CD4-positive, alpha-beta T cell treated with Interferon alpha-2 for 1 hour (primary cell): Measurements from ENCODE around the gene CHST12.

Experiments
- DNase-seq, 2 donors: peaks; one replicate each; pipeline ENCODE4 v3.0.0-alpha.2; 2020 to 2022

Gene CHST12

GRCh38 chr7:2483494-2483893 lies 80.1 kb downstream of the CHST12 start:
- no peak for DNase-seq

GRCh38 chr7:2484868-2485267 lies 81.5 kb downstream of the CHST12 start:
- no peak for DNase-seq

- DNase-seq = no peak
These were observed 84.3 kb downstream of the CHST12 start for GRCh38 chr7:2487586-2488271.

GRCh38 chr7:2488272-2488645 lies 84.8 kb downstream of the CHST12 start:
- DNase-seq = no peak

DNA sequence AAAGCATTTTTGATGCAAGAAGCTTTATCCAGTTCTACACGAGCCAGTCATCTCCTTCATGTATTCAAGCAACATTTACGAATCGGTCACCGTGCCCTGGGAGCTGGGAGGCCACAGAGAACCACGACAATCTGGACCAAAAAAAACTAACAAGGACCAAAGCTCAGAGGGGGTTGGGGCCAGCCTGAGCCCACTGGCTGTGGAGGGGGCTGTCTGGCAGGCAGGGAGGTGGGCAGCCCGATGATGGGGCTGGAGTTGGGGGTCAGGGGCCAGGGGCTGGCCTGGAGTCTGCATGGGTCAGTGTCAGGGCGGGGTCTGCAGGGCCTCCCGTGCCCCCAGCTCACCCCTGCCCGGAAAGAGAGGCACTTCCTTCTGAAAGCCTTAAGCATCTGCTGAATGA lies 85.3 kb downstream of the CHST12 start:
- no peak for DNase-seq

- DNase-seq = no peak
These were observed 86.8 kb downstream of the CHST12 start for GRCh38 chr7:2490181-2490651.

DNA sequence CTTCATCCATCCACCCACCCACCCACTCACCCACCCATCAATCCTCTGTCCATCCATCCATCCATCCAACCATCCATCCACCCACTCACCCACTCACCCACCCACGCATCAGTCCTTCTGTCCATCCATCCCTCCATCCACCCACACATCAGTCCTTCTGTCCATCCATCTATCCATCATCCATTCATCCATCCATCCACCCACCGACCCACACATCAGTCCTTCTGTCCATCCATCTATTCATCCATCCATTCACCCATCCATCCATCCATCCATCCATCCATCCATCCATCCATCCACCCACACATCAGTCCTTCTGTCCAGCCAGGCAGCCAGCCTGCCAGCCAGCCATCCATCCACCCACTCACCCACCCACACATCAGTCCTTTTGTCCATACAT lies 88.6 kb downstream of the CHST12 start:
- no peak for DNase-seq

DNA sequence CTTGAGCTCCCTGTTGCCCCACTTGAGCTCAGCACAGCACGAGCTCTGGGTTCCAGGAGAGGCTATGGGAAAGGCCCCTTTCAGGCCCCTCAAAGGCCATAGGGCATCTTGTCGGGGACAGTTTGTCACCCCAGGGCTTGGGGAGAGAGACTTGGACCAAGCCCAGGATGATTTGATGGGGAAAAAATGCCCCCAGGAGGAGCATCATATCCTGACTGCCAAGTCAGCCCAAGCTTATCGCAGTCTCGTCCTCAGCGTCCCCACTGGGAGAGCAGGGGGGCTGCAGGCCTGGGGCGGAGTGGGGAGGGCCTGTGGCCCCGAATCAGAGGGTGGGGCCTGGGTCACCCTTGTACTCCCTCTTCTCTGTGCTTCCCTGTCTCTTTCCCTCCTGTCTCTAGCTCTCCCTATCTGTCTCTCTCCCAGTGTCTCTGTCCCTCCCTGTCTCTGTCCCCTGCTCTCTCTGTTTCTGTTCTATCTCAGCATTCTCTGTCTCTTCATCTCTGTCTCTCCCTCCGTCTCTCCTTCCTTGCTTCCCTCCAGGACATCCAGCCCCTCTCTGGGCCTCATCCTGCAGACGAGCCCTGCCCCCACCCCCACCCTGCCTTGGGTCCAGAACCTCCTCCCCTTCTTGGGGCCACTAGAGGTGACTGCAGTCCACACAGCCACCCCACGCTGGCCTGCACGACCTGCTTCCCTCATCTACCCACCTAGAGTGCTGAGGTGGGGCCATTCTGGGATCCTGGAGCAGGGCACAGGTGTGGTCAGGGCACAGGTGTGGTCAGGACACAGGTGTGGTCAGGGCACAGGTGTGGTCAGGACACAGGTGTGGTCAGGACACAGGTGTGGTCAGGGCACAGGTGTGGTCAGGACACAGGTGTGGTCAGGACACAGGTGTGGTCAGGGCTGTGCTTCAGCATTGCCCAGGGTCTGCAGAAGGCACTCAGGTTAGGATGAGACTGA lies 90.1 kb downstream of the CHST12 start:
- DNase-seq = no peak

DNA sequence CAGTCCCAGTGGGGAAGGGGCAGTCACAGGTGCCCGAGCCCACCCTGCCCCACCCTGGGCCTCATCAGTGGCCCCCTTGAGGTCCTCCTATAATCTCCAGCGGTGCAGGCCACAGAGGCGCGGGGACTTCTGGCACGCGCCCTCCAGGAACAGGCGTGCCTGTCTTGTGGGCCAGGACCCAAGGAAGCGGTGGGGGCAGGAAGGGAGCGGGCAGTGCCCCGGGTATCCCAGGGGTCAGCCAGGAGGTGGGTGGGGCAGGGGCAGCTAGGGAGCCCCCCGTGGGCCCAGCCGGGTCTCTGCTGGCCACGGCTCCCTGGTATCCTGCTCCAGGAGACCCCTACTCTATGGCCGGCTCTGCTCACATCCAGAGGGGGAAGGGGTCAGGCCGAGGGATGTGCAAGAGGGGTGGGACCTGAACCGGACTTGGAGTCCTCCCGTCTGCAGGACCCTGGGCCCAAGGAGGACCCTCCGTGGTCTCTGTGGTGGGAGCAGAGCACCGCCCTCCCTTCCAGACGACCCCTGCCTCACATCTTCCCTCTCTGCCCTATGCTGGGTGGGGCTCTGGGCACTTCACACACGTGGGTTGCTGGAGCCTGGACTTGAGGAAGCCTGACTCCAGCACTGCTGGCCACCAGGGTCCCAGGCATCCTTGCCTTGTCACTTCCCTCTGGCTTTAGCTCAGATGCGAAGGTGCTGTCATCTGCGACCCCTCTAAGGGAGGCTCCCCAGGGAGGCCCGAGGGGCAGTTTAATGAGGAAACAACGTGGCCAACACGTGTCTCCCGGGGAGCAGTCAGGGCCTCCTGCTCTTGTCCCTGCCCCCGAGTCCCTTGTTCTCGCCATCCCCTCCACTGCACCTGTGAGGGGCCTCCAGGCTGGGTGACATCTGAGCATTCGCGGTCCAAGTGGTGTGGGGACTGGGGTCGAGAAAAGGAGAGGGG lies 91.0 kb downstream of the CHST12 start:
- no peak for DNase-seq

DNA sequence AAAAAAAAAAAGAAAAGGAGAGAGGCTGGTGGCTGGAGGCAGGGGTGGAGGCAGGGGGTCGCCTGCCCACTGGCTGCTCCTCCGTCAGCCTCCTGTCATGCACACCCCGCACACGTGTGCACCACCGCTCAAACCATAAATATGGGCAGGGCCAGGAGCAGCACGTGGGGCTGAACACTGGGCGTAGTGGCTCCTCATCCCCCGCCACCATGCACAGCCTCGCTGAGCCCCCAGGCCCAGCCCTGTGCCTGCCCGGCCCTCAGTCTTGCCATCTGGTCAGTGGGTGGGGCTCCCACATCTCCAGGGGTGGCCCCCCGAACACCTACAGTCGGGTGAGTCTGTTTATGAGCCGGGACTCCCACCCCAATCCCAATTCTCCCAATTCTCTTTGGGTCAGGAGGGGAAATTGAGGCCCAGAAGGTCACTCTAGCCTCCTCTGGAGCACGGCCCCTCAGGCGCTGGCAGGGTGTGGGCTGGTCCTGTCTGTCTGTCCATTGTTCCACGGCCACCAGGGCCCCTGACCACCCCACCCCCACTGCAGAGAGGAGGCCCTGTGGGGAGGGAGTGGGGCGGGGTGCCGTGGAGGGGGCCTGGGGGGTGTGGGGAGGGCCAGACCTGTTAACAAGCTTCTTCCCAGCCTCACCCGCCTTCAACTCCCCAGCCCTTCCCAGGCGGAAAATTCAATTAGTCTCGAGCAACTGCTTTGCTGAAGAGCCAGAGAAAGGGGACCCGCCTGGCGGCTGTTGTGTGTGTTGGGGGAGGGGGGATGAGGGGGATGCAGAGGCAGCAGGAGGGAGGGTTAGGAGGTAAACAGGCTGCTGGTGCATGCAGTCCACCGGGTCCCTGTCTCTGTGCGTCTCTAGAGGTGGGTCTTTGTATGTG lies 92.2 kb downstream of the CHST12 start:
- DNase-seq = no peak

GRCh38 chr7:2496375-2496774 lies 93.0 kb downstream of the CHST12 start:
- DNase-seq = no peak

DNA sequence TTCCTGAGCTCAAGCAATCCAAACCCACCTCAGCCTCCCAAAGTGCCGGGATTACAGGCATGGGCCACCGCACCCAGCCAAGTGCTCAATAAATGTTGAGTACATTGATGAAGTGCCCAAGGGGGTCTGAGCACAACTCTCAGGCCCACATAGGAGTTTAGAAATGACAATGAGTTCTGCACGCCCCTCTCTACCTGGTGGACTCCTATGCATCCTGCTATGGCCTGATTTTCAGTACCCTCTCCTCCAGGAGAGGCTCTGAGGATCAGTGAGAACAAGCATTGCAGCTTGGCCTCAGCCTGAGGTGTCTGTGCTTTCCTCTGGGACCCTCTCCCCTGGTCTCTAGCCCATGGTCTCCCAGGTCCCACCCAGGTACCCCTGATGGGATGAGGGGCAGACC lies 93.7 kb downstream of the CHST12 start:
- no peak for DNase-seq

DNA sequence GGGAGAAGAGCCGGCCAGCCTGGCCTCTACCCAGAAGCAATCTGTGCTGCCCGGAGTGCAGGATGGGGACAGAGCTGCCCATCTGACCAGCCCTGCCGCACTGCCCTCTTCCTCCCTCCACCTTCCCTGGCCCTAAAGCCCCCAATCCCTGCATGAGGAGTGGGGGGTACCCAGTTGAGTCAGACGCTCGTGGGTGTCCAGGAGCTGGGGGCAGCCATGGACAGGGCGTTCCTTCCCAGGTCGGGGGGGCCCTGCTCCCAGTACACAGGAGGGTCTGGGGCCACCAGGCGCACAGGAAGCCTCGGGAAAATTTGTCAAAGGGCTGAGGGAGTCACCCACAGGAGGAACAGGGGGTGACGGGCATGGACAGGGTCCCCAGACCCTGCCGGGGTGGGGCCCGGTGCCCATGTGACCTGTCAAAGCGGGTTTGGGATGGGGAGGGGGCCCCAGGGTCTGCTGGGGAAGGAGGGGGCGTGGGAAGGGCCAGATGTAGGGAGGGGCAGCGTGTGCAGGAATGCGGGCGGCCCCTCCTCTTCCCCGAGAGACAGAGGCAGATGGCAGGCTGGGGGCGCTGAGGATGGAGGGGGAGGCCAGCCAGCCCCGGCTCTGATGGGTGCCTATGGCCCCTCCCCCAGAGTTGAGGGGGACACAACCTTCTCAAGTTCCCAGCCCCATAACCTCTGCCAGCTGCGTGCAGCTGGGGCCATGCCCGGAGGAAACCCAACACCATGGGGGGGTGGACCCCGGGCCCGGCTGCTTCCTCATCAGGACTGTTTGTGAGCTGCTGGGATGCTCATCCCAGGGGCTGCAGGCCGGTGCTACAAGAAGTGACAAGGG lies 94.3 kb downstream of the CHST12 start:
- DNase-seq = no peak
